Uterus (tissue), 2 donors: ENCODE measurements around the gene KLHL28.

ENCODE experiments used
- CTCF ChIP-seq, 4 experiments: fragments of 200-600 bp in 2 of 4; fragments of 450-650 bp in 2 of 4; sonication (generic) in 2 of 4; IDR thresholded peaks; one replicate each; pipeline ENCODE4 v1.5.1; 2016 to 2019; ENCODE audit warnings: antibody characterized with exemption in 4 of 4, mild to moderate bottlenecking in 2 of 4, moderate library complexity in 1 of 4
- POLR2A ChIP-seq, 2 donors: fragments of 450-650 bp; IDR thresholded peaks; one replicate each; pipeline ENCODE4 v1.6.1; 2016; ENCODE audit warnings: antibody characterized with exemption in 2 of 2, mild to moderate bottlenecking in 1 of 2, moderate library complexity in 1 of 2

GRCh38 chr14:44971459-44971858 is 9.7 kb upstream of the KLHL28 start:
- TF ChIP-seq CTCF (IDR thresholded peaks at IDR 0.05) (no peak), POLR2A (IDR thresholded peaks at IDR 0.05) (no peak)
